Endothelial cell of umbilical vein (primary cell): ENCODE results near the gene ZNF516. TPM values are rescaled to one million over a fixed set of nuclear protein-coding genes. Genes with fewer than 3 reads are reported as not detected.

Source experiments
- BruUV-seq: library from RNA; stranded (reverse); fragments of 400-500 nt; replicated peaks from 2 replicates; lab custom pipeline; 2021; lab: Mats Ljungman, UMichigan
- CTCF ChIA-PET: fragments of 300-600, 350-600 bp; sonication (Branson Sonifier 250); formaldehyde crosslinking; loops from one replicate; lab custom pipeline; 2021; ENCODE audit warnings: antibody characterized with exemption, inconsistent platforms; lab: Charles Lee
- POLR2A ChIA-PET: fragments of 300-600, 350-600 bp; sonication (Branson Sonifier 250); formaldehyde crosslinking; loops from one replicate; lab custom pipeline; 2021; ENCODE audit warnings: antibody characterized with exemption, inconsistent platforms; lab: Charles Lee
- DNase-seq: peaks from one replicate; pipeline ENCODE4 v3.0.0-alpha.2; 2011; ENCODE audit warnings: low read depth, low spot score
- FAIRE-seq: peaks from 2 replicates; lab custom pipeline; 2011; peaks lifted over from hg19 to GRCh38; lab: Jason Lieb, UNC
- H2AFZ ChIP-seq: 2 replicates; pipeline ENCODE4 v1.6.0; 2012; ENCODE audit warnings: low read depth, low read length, control low read depth, inconsistent platforms
- H3K27ac ChIP-seq: 2 replicates; pipeline ENCODE4 v1.5.1; 2011; ENCODE audit warnings: low read depth, mild to moderate bottlenecking, control low read depth, low read length, moderate library complexity; ENCODE audit not compliant: insufficient read depth
- H3K27me3 ChIP-seq, 2 experiments: 2 replicates each; pipeline versions ENCODE4 v1.6.0 to v1.6.1; 2011; ENCODE audit warnings: low read length in 2 of 2, mixed read lengths in 1 of 2; ENCODE audit not compliant: control insufficient read depth in 2 of 2, insufficient read depth in 2 of 2
- H3K36me3 ChIP-seq, 2 experiments: 2 replicates in 1 of 2; 3 replicates in 1 of 2; pipeline ENCODE4 v1.5.1; 2011; ENCODE audit warnings: low read length in 2 of 2, mild to moderate bottlenecking in 1 of 2, moderate library complexity in 1 of 2; ENCODE audit not compliant: control insufficient read depth in 2 of 2, insufficient read depth in 2 of 2; ENCODE audit errors: extremely low read depth in 1 of 2
- H3K4me1 ChIP-seq: 3 replicates; pipeline ENCODE4 v1.5.1; 2011; ENCODE audit warnings: mild to moderate bottlenecking, low read length; ENCODE audit not compliant: control insufficient read depth, insufficient read depth; ENCODE audit errors: extremely low read depth
- H3K4me2 ChIP-seq: 2 replicates; pipeline ENCODE4 v1.6.1; 2011; ENCODE audit warnings: low read length, control low read depth, mixed read lengths; ENCODE audit not compliant: insufficient read depth
- H3K4me3 ChIP-seq, 3 experiments: fragments of 200-600 bp in 1 of 3; sonication (generic), shearing (Covaris generic) in 1 of 3; replicated peaks in 1 of 3; 2 replicates each; pipeline ENCODE4 v1.5.1; 2011 to 2016; ENCODE audit warnings: control low read depth in 3 of 3, low read length in 3 of 3, mild to moderate bottlenecking in 2 of 3, inconsistent platforms in 1 of 3, low read depth in 1 of 3, moderate library complexity in 1 of 3; ENCODE audit not compliant: insufficient read depth in 1 of 3
- H3K79me2 ChIP-seq: 2 replicates; pipeline ENCODE4 v1.6.0; 2012; ENCODE audit warnings: low read length, inconsistent platforms; ENCODE audit not compliant: control insufficient read depth, insufficient read depth
- H3K9ac ChIP-seq: replicated peaks from 2 replicates; pipeline ENCODE3; 2011; ENCODE audit warnings: low read length, control low read depth; ENCODE audit not compliant: insufficient read depth; ENCODE audit errors: extremely low read depth
- H3K9me1 ChIP-seq: replicated peaks from 3 replicates; pipeline ENCODE4 v1.6.0; 2011; ENCODE audit warnings: mild to moderate bottlenecking, low read length; ENCODE audit not compliant: control insufficient read depth, insufficient read depth; ENCODE audit errors: extremely low read depth
- H3K9me3 ChIP-seq: replicated peaks from 2 replicates; pipeline ENCODE4 v1.5.1; 2012; ENCODE audit warnings: low read length, inconsistent platforms; ENCODE audit not compliant: control insufficient read depth, insufficient read depth
- H4K20me1 ChIP-seq: replicated peaks from 2 replicates; pipeline ENCODE3; 2011; ENCODE audit warnings: mild to moderate bottlenecking, low read length; ENCODE audit not compliant: control insufficient read depth, insufficient read depth; ENCODE audit errors: extremely low read depth
- CTCF ChIP-seq, 2 donors: IDR thresholded peaks; 1 replicate in 1 of 2; 2 replicates in 1 of 2; pipeline ENCODE4 v1.5.1; 2011; ENCODE audit warnings: low read length in 2 of 2, mild to moderate bottlenecking in 2 of 2, moderate library complexity in 2 of 2, control low read depth in 1 of 2, inconsistent platforms in 1 of 2, low read depth in 1 of 2; ENCODE audit not compliant: insufficient read depth in 1 of 2; ENCODE audit errors: extremely low read depth in 1 of 2
- EZH2 ChIP-seq: IDR thresholded peaks from 2 replicates; pipeline ENCODE4 v1.6.1; 2012; ENCODE audit warnings: borderline replicate concordance, low read depth, mild to moderate bottlenecking, moderate library complexity, low read length, inconsistent platforms; ENCODE audit not compliant: severe bottlenecking
- FOS ChIP-seq: IDR thresholded peaks from 2 replicates; pipeline ENCODE4 v1.6.1; 2011; ENCODE audit warnings: mild to moderate bottlenecking, low read length, moderate library complexity, borderline replicate concordance; ENCODE audit not compliant: insufficient read depth
- GATA2 ChIP-seq: IDR thresholded peaks from 2 replicates; pipeline ENCODE4 v1.7.0; 2011; ENCODE audit warnings: low read depth, mild to moderate bottlenecking, moderate library complexity, mixed read lengths, low read length; ENCODE audit not compliant: insufficient read length, insufficient read depth
- JUN ChIP-seq: IDR thresholded peaks from 2 replicates; pipeline ENCODE4 v1.6.1; 2011; ENCODE audit warnings: borderline replicate concordance, low read depth; ENCODE audit not compliant: insufficient read length, insufficient read depth
- MAX ChIP-seq: IDR thresholded peaks from 2 replicates; pipeline ENCODE4 v1.6.1; 2011; ENCODE audit not compliant: insufficient read depth, insufficient read length
- MYC ChIP-seq: IDR thresholded peaks from one replicate; pipeline ENCODE4 v1.6.1; 2011; ENCODE audit warnings: mild to moderate bottlenecking, low read depth, low read length
- POLR2A ChIP-seq: IDR thresholded peaks from 2 replicates; pipeline ENCODE4 v1.6.1; 2012; ENCODE audit warnings: low read depth, mild to moderate bottlenecking, control low read depth, low read length
- POLR2AphosphoS5 ChIP-seq: IDR thresholded peaks from 2 replicates; pipeline ENCODE4 v1.6.1; 2012; ENCODE audit warnings: low read depth, mild to moderate bottlenecking, control low read depth, low read length, moderate library complexity; ENCODE audit not compliant: insufficient read depth
- dilution Hi-C: fragments of 300-500 bp; cut with MboI; formaldehyde crosslinking; loops from one replicate; pipeline ENCODE4 v1.15.0; 2019; ENCODE audit warnings: low sequenced_read_pairs; ENCODE audit not compliant: extremely low pct_ligation_motif_present
- intact Hi-C: fragments of 100-400 bp; cut with micrococcal nuclease; formaldehyde crosslinking; loops from one replicate; pipeline ENCODE4 v1.10.0; 2022
- polyA plus RNA-seq, 4 experiments: library from polyadenylated mRNA; depleted of rRNA in 3 of 4; stranded (reverse) in 3 of 4; unstranded in 1 of 4; fragments of >200 nt; gene quantifications; 2 replicates each; pipeline versions ENCODE4 v1.2.1 to v1.2.3, GENCODE V29; 2011 to 2012; ENCODE audit warnings: missing spikeins in 1 of 4
- total RNA-seq: library from RNA; stranded (reverse); gene quantifications from 2 replicates; pipeline ENCODE4 v1.2.3, GENCODE V29; 2021

Gene ZNF516
- total and polyA plus RNA-seq, 2 donors (not counting 3 experiments of a cell fraction or from before 2014, with no cell fraction given) = 3.6 to 19.1 TPM

GRCh38 chr18:76486574-76486973 lies 8.5 kb downstream of the ZNF516 start:
- H3K4me1 ChIP-seq = peaks cover 6% of the 10 kb centered on the region
- dilution Hi-C loops = no loop called here
- BruUV-seq = no TSS peak
- peaks cover 3% of the 10 kb centered on the region for H3K9me1 ChIP-seq
- H4K20me1 ChIP-seq = no peaks in the 10 kb centered on the region
- TF ChIP-seq MAX = no peak
- TF ChIP-seq JUN = no peak
- no peak for TF ChIP-seq POLR2A
- no peak for TF ChIP-seq GATA2
- TF ChIP-seq CTCF (IDR thresholded peaks at IDR 0.05; ENCODE audit: extremely low read depth in 1 of 2, insufficient read depth in 1 of 2, low read depth in 1 of 2, low read length in 2 of 2) = no peak
- TF ChIP-seq POLR2AphosphoS5 = no peak
- TF ChIP-seq FOS = no peak
- TF ChIP-seq EZH2 = no peak
- no peak for TF ChIP-seq MYC
- no peaks in the 10 kb centered on the region for H3K36me3 ChIP-seq
- H3K27ac ChIP-seq = no peak overlapping the region
- H3K27me3 ChIP-seq = peaks cover 2% of the 10 kb centered on the region in 2 experiments
- intact Hi-C loops = no loop called here
- peaks cover 4% of the 10 kb centered on the region for H3K79me2 ChIP-seq
- no peak overlapping the region for H3K9ac ChIP-seq
- H3K4me3 ChIP-seq = no peak overlapping the region
- no peak overlapping the region for H2AFZ ChIP-seq
- H3K4me2 ChIP-seq = no peak overlapping the region
- DNase-seq (no peak), FAIRE-seq (no peak)
- no peaks in the 10 kb centered on the region for H3K9me3 ChIP-seq
- ChIA-PET POLR2A (no interaction called here), CTCF (no interaction called here)
